ENCODE data around the gene GRHPR. TPM values are rescaled to one million over a fixed set of nuclear protein-coding genes. Genes with fewer than 3 reads are reported as not detected.

The GRHPR gene
- 173 and 191 TPM in 2 replicates for total RNA-seq (2012; rRNA removed)
- polyA plus RNA-seq (2012; rRNA removed), result 182 and 198 TPM in 2 replicates
- polyA plus RNA-seq (2012; cell fraction: cytosol; rRNA removed), result 283 and 302 TPM in 2 replicates
- 132 and 215 TPM in 2 replicates for polyA plus RNA-seq (2012; cell fraction: nucleus; rRNA removed; ENCODE audit: low replicate concordance)
- percentile 83 among the genes with signal in this experiment for Bru-seq, nascent RNA
- percentile 80 among the genes with signal in this experiment for BruChase-seq, experiment 1, labeled RNA remaining after a 6-hour chase
- BruChase-seq, experiment 2, labeled RNA remaining after a 2-hour chase, result percentile 79 among the genes with signal in this experiment
- long read RNA-seq, full-length matches to known transcripts, result 75 of 153 reads
- long read RNA-seq, partial matches to known transcripts, result 21 of 153 reads
- long read RNA-seq, other reads (novel, unspliced or antisense), result 57 of 153 reads

DNA sequence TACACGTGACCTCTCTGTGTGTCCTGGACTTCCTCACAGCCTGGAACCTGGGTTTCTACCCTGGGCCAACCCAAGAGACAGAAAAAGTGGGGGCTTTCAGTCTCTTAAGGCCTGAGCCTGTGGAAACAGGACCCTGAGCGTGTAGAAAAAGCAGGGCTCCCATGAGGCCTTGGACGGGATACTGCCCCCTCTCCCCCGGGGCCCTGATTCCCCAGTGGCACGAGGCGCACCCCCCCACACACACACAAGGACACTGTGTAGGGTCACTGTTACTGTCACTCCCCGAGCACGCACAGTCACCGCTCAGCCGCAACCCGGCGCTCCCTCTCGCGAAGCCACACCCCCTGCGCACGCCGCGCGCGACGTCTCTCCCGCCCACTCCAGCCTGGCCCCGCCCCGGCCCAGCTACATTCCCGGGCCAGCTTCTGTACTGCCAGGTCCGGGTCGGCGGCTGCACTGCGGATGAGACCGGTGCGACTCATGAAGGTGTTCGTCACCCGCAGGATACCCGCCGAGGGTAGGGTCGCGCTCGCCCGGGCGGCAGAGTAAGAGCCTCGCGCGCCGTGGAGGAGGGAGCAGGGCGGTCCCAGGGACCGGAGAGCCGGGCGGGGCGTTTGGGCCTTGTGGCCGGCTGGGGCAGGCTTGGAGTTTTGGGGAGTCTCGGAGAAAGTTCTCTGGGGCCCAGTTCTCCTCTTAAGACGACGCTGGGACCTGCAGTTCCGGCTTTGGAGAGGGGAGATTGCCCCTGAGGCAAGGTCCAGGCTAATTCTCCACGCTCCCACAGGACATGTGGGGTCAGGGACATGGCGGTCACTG lies at the start of gene GRHPR:
Gene GRHPR (plus strand): TSS at position 408 of the 816 bp plus-strand sequence. CDS start 55 bp downstream, at position 463.
- H3K27me3 ChIP-seq (ENCODE audit: control insufficient read depth, insufficient read depth, low read length), result no peaks in the 10 kb centered on the region
- WGBS, 2 experiments (ENCODE audit: extremely low coverage in 2 of 2, insufficient read length in 1 of 2), result 0% methylated on average over 18 of the region's 56 CpGs; no CpG with 5 or more reads in 1 of the 2 experiments

More for the DNA sequence above, at the start of gene GRHPR:
- Histone ChIP-seq H3K4me3 (ENCODE audit: insufficient read depth, low read depth, low read length) (peak within 1 kb of the TSS; percentile 95), H3K36me3 (ENCODE audit: control insufficient read depth, insufficient read depth, low read length) (peaks cover 14% of the 10 kb centered on the region), H3K79me1 (ENCODE audit: low read depth in 1 of 2, low read length in 2 of 2) (peaks cover 16 to 47% of the 10 kb centered on the region in 2 experiments), H3K18ac (ENCODE audit: low read depth, low read length) (peak within 1 kb of the TSS; percentile 76), H3K56ac (ENCODE audit: extremely low read depth, insufficient read depth, low read length) (peak within 1 kb of the TSS; percentile 69), H3K4me1 (ENCODE audit: control insufficient read depth, insufficient read depth, low read length) (peaks cover 9% of the 10 kb centered on the region), H2AK5ac (ENCODE audit: low read depth, low read length) (peak within 1 kb of the TSS; percentile 86), H2BK5ac (ENCODE audit: low read depth, low read length, poor library complexity, severe bottlenecking) (peak within 1 kb of the TSS; percentile 80), H3K9me1 (ENCODE audit: insufficient read depth, low read length) (peaks cover 16% of the 10 kb centered on the region), H4K20me1 (ENCODE audit: insufficient read depth, low read length) (peaks cover 28% of the 10 kb centered on the region), H3K4ac (ENCODE audit: low read depth, low read length) (peak within 1 kb of the TSS; percentile 82), H3K14ac (replicated peaks; ENCODE audit: low read depth, low read length) (peak within 1 kb of the TSS; percentile 99), H3K9me3 (ENCODE audit: control insufficient read depth, insufficient read depth, low read length) (no peaks in the 10 kb centered on the region), H4K5ac (ENCODE audit: low read depth, low read length) (peak within 1 kb of the TSS; percentile 83), H3K23ac (ENCODE audit: low read depth, low read length) (peak within 1 kb of the TSS; percentile 90), H4K8ac (ENCODE audit: low read depth in 2 of 2, low read length in 2 of 2) (peak within 1 kb of the TSS; percentile 91 to 93), H2BK120ac (ENCODE audit: low read depth, low read length) (peak within 1 kb of the TSS; percentile 11), H2BK20ac (ENCODE audit: low read depth, low read length) (no peak within 1 kb of the TSS), H2BK15ac (ENCODE audit: low read depth, low read length) (no peak within 1 kb of the TSS), H3K27ac (ENCODE audit: insufficient read depth, low read length) (peak within 1 kb of the TSS; percentile 94), H2AK9ac (replicated peaks; ENCODE audit: low read depth, low read length, poor library complexity) (peak within 1 kb of the TSS; percentile 92), H3K9ac (ENCODE audit: low read depth, low read length) (peak within 1 kb of the TSS; percentile 99), H2AFZ (replicated peaks; ENCODE audit: low read length, poor library complexity) (peak within 1 kb of the TSS; percentile 98), H3K4me2 (ENCODE audit: low read depth, low read length) (peak within 1 kb of the TSS; percentile 83), H4K91ac (ENCODE audit: insufficient read depth, low read depth, low read length) (peak within 1 kb of the TSS; percentile 84)
- TSS peak; percentile 63 for BruUV-seq (replicated peaks)
- in situ Hi-C loops (cut with MboI; ENCODE audit: low sequenced_read_pairs), result no loop called here
- ATAC-seq (ENCODE audit: low read depth) (peak; percentile 99), DNase-seq (peak; percentile 58)
- intact Hi-C loops (cut with micrococcal nuclease), result no loop called here
- ChIA-PET CTCF (interaction anchor here (0.5 to 0.6 kb wide), 2 partner anchors 22 to 60 kb away, joined by 3 to 4 read pairs; no protein-coding TSS in a partner anchor), POLR2A (ENCODE audit: unreplicated experiment) (no interaction called here)
- TF ChIP-seq POLR2A (IDR thresholded peaks at IDR 0.05; ENCODE audit: low read depth, low read length) (peak; percentile 81), SMC3 (IDR thresholded peaks at IDR 0.05; ENCODE audit: low read depth, low read length) (no peak), ELK1 (IDR thresholded peaks at IDR 0.05; ENCODE audit: borderline replicate concordance, low read depth, low read length) (no peak), MXI1 (IDR thresholded peaks at IDR 0.05; ENCODE audit: borderline replicate concordance, low read depth, low read length) (peak; percentile 68; the same call in 1 of the 2 replicates), MAZ (IDR thresholded peaks at IDR 0.05; ENCODE audit: borderline replicate concordance, low read depth, low read length) (peak; percentile 71; the same call in 1 of the 2 replicates), MAFK (IDR thresholded peaks at IDR 0.05; ENCODE audit: low read depth, low read length) (no peak), CHD1 (IDR thresholded peaks at IDR 0.05; ENCODE audit: low read depth, low read length) (no peak), BHLHE40 (IDR thresholded peaks at IDR 0.05; ENCODE audit: low read depth, low read length) (peak; percentile 35; the same call in 1 of the 2 replicates)
- dilution Hi-C loops (cut with HindIII; ENCODE audit: low sequenced_read_pairs, unreplicated experiment), result no loop called here
